Measurements from ENCODE around the gene AQP10. TPM values are rescaled to one million over a fixed set of nuclear protein-coding genes. Genes with fewer than 3 reads are reported as not detected.
"Not testable (repeated sequence)": the region's sequence is repeated elsewhere in the genome, so short reads cannot be mapped to it uniquely, and the experiment has no call there.

AQP10 gene
- total RNA-seq, 4 donors from 2014 or later = 0.21 TPM; not detected in 3

GRCh38 chr1:154361357-154361756, 40.5 kb downstream of the AQP10 start:
- H3K9me3 ChIP-seq = no peaks in the 10 kb centered on the region
- no peak overlapping the region for H3K27ac ChIP-seq
- H3K4me1 ChIP-seq = no peaks in the 10 kb centered on the region
- WGBS, 2 donors = 71 to 72% methylated on average over 3 of the region's 3 CpGs
- no peak overlapping the region for H3K4me3 ChIP-seq
- DNase-seq (ENCODE audit: low spot score in 2 of 2) = no peak
- H3K27me3 ChIP-seq = no peaks in the 10 kb centered on the region
- TF ChIP-seq POLR2A (IDR thresholded peaks at IDR 0.05) (no peak), CTCF (IDR thresholded peaks at IDR 0.05) (no peak), EP300 (IDR thresholded peaks at IDR 0.05) (no peak)
- H3K36me3 ChIP-seq = no peaks in the 10 kb centered on the region

GRCh38 chr1:154371436-154371835, 50.5 kb downstream of the AQP10 start:
- Histone ChIP-seq H3K4me1 (no peaks in the 10 kb centered on the region), H3K36me3 (no peaks in the 10 kb centered on the region), H3K27me3 (no peaks in the 10 kb centered on the region), H3K9me3 (no peaks in the 10 kb centered on the region), H3K27ac (no peak overlapping the region), H3K4me3 (no peak overlapping the region)
- WGBS, 2 donors = 72 to 80% methylated on average over 6 of the region's 6 CpGs
- no peak for TF ChIP-seq EP300 (IDR thresholded peaks at IDR 0.05)
- no peak for TF ChIP-seq POLR2A (IDR thresholded peaks at IDR 0.05)
- no peak for DNase-seq (ENCODE audit: low spot score in 2 of 2)

GRCh38 chr1:154373777-154374357, 53.0 kb downstream of the AQP10 start:
- not testable (repeated sequence) for H3K4me1 ChIP-seq; H3K36me3 ChIP-seq; H3K4me3 ChIP-seq; H3K27ac ChIP-seq; H3K9me3 ChIP-seq; DNase-seq (ENCODE audit: low spot score in 2 of 2); H3K27me3 ChIP-seq
- 74 to 87% methylated on average over 7 of the region's 7 CpGs for WGBS, 2 donors

Small RNA genes lying within 50 kb of the gene (small RNA-seq; reads per million reads assigned to genes)
- gene RF00273 = not detected
- gene RNU6-121P = not detected
- not detected for gene RNU6-239P
- gene RNU7-57P = not detected

Other genes with a start within 250 kb of the AQP10 start
- under 1 TPM in 3 of 4 donors, not detected in 1; under 0.01 to 0.30 (median 0.21) TPM for gene NUP210L, start 166.0 kb upstream of the AQP10 start, total RNA-seq
- 100 to 1,000 TPM; 170 to 251 (median 222) TPM for gene TPM3, start 129.0 kb upstream of the AQP10 start, total RNA-seq
- gene CFAP141, start 114.8 kb upstream of the AQP10 start, total RNA-seq = not detected
- 10 to 100 TPM; 43.5 to 68.2 (median 55.7) TPM for gene UBAP2L, start 100.1 kb upstream of the AQP10 start, total RNA-seq
- gene HAX1, start 48.5 kb upstream of the AQP10 start, total RNA-seq = 100 to 1,000 TPM in 3 of 4 donors, 10 to 100 TPM in 1; 93.9 to 120 (median 111) TPM
- 100 to 1,000 TPM; 136 to 261 (median 156) TPM for gene ATP8B2, start 4.4 kb downstream of the AQP10 start, total RNA-seq
- gene IL6R, start 84.2 kb downstream of the AQP10 start, total RNA-seq = 10 to 100 TPM; 31.6 to 53.7 (median 33.5) TPM
- 1 to 10 TPM; 6.7 to 9.0 (median 7.6) TPM for gene TDRD10, start 181.1 kb downstream of the AQP10 start, total RNA-seq
- 10 to 100 TPM in 3 of 4 donors, 1 to 10 TPM in 1; 9.0 to 24.6 (median 18.0) TPM for gene SHE, start 181.3 kb downstream of the AQP10 start, total RNA-seq
- gene UBE2Q1, start 237.6 kb downstream of the AQP10 start, total RNA-seq = 10 to 100 TPM; 14.9 to 69.8 (median 18.9) TPM
- gene CHRNB2, start 246.7 kb downstream of the AQP10 start, total RNA-seq = not detected